ENCODE results near the gene FILIP1L.

FILIP1L gene

DNA sequence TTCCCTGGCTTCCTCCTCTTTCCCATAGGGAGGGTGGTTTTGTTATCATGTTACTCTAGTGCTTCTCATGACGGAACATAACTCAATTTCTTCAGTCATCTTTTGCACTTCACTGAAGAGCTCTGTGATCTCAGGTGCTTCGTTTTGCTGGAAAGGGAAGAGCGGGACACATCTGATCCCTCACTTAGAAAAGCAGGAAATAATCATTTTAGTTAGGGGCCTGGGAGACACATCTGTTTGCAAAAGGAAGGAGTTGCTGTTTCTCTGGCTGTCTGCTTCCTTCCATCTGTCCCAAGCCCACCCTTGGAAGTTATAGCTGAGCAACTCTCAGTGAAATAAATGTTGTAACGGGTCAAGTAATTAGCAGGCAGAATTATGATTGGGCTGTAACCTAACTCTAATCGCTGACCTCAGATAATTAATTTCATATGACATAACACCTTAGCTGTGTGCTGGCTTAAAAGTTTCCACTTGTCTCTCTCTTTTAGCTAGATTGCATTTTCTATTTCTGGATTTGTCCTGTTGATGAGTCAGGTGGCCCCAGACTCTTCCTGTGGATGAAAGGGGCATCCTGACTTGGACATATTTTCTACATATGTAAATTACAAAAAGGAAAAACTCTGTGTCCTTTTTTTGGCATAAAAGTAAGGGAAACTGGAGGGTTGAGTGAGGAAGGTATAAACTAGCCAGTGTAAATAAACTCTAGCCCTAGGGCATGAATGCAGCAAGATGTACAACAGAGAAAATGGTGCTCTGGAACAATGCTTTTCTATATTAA, 11.0 kb upstream of the FILIP1L start:
- no peak for DNase-seq (ENCODE audit: low read depth)

DNA sequence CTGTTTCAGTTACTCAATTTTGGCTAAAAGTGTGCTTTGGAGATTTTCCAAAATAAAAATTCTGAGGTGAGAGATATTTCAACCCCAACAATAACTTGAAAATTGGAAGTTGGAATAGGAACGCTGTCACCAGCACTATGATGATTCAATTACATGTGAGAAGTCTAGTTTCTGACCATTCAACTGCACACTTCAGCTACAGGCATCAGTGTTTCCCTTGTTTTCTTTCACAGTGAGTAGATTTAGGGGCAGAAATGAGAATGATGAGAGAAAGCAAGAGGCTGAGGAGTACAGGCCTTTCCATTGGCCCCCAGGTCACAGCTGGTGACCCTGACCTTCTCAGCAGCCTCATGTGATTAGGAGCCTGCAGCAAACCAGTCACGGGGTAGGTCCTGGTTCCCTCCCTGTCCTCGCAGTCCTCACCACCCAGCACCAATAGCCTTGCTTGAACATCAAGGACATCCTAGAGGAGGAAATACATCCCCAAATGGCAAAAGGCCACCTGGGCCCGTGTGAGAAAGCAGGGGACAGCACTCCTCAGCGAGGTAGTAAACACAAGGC, 10.0 kb upstream of the FILIP1L start:
- no peak for DNase-seq (ENCODE audit: low read depth)

DNA sequence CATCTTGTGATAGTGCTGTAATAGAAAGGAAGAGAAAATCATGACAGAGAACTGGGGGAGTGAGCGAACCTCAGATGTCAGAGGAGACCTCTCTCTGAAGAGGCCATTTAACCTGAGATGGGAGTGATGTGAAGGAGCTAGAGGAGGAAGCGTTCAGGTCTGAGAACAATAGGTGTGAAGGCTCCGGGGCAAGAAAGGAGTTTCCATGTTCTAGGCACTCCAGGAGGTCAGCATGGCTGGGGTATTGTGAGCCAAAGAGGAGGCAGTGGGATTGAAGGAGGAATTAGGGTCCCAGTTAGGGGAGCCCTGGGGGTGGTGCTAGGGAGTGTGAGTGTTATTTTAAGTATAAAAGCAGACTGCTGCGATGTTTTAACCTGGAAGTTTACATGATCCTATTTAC, 8.8 kb upstream of the FILIP1L start:
- no peak for DNase-seq (ENCODE audit: low read depth)

DNA sequence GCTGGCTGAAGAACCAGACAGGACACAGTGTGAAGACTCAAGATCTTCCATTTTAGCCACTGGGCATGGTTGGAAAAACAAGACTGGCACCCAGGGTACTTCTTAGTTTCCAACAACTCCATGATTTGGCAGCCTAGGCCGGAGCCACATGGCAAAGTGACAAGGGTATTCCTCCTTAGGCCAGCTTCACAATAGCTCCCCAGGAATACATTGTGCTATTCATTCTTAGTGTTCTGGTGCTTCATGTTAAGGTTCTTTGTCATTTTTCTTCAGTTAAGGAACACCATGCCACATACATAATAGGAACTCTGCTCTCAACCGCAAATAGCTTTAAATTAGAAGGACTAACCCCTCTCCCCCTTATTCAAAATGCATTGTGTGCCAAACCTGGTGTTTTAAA, 8.0 kb upstream of the FILIP1L start:
- DNase-seq (ENCODE audit: low read depth): no peak

DNA sequence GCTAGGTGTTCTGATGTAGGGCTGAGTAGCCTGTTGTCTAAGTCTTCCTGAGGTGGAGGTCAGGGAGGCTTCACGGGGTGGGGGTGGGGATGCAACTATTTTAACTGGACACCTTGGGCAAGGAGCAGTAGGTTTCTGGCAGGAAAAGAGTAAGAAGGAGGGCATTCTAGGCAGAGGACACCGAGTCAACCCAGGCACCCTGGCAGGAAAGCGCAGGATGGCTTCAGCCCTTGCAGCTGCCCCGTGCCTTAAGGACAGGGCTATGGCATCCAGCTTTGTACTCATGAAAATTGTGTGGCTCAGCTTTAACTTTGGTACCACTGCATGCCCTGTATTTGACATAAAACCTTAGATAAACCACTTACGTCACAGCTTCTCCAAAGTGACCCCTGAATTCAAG, 6.4 kb upstream of the FILIP1L start:
- DNase-seq (ENCODE audit: low read depth): no peak

DNA sequence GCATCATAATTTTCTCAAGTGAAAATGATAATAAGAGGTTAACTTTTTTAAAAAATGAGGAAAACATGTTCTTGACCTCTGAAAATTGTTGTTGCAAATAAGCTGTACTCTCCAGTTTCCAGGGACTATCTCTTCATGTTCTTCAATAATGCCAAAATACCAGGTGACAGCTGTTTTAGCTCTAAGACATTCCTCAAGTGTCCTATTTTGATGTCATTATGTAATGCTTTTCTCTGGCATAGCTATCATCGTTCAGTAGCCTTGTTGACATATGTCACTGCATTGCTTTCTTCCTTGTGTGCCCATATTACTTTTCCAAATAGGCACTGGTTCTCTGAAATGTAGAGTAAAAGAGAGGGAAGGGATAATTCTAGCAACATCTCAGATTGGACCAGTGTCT, 5.7 kb upstream of the FILIP1L start:
- no peak for DNase-seq (ENCODE audit: low read depth)

DNA sequence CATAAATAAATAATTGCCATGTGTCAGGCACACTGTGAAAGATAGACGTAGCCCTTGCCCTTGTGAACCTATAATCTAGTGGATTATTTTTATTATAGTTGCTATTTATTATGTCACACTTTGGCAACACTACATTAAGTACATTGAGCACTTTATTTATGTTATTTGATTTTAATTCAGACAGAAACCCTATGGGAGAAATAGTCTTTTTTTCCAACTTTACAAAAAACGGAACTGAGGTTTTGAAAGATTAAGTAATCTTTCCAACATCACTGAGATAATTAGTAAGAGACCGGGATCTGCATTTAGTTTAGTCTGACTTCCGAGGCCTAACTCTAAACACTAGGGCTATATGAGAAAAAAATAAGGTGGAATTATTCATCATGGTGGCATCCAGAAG, 2.8 kb upstream of the FILIP1L start:
- no peak for DNase-seq (ENCODE audit: low read depth)

DNA sequence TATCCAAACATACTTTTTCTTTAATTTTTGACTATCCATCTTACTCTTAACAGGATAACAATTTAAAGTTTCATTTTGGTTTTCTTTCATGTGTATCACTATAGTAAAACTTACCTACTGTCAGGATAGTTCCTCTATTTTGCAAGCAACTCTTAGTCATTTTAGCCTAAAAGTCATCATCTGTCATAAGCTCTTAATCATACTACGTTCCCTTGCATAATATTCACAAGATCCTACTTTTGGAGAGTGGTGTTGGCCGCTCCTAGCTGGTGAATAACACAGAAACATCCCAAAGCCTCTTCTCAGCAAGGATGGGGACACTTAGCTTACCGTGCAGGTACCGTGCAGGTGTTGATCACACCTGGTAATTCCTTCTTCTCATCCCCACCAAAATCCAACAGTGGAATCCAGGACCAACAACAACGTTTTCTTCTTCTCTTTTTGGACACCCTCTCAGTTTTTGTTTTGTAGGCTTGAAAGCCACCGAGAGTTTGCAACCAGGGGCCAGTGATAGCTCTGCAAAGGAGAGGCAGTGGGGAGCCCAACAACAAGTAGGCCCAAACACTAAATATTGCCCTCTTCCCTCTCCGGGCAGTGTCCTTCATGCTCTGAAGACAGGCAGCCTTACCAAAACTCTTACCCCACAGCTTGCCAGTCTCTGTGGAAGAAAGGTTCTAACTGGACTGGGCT, 433 bp downstream of the FILIP1L start:
- DNase-seq (ENCODE audit: low read depth): no peak

DNA sequence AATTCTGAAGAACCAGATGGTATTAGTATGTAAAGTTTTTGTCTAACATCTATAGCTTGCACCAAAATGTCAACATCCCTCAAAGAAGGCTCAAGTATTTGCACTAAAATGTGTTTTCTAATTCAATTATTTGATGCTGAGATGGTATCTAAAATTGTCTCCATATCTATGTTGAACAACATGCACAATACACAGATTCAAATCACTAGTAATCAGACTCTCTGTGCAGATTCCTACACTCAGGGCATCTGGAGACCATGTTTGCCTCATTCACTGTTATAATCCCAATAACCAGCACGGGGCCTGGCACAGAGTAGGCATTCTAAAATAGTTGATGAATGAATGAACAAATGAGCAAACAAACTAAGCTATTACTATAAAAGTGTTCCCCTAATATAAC, 2.6 kb downstream of the FILIP1L start:
- DNase-seq (ENCODE audit: low read depth): no peak

DNA sequence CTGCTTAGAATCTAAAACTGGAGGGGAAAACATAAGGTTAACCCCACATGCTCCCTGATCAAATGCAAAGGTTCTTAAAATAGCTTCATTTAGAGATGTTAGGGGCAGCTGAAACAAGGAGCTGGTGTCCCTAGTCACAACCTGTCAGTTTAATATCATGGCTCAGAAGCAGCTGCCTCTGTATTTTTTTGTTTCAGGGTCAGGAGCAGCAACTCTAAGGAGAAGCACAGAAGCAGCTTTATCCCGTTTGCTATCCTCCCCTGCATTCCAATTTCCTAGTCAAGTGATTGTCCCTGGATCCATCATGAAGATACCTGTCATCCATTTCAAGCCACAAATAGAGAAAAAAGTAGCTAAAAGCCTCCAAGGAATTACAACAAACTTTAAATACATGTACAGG, 4.1 kb downstream of the FILIP1L start:
- DNase-seq (ENCODE audit: low read depth): no peak

DNA sequence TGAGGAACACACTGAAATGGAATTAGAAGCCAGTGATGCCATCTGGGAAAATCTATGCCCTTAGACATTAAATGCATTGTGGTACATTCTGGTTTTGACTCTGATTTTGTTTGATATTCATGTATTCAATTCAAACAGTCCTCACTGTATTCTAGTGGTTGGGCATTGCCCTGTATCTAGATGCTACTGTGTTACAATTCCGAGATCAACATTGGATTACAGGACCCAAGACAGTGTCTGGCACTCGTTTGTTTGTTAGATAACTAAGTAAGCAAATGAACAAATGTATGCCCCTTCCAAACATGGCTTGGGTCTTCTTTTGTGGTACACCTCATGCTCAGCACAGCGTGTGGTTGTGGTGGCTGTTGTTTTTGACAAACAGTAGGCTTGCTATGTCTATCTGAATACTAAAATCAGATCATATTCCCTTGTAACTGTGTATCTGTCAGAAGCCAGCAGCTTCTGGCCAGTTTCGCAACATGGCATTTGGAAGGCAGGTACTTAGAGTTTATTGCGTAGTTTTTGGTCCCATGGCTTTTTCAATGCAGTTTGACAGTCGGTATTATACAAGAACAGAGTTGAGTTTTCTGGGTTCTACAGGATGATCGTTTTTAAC, 5.7 kb downstream of the FILIP1L start:
- no peak for DNase-seq (ENCODE audit: low read depth)

DNA sequence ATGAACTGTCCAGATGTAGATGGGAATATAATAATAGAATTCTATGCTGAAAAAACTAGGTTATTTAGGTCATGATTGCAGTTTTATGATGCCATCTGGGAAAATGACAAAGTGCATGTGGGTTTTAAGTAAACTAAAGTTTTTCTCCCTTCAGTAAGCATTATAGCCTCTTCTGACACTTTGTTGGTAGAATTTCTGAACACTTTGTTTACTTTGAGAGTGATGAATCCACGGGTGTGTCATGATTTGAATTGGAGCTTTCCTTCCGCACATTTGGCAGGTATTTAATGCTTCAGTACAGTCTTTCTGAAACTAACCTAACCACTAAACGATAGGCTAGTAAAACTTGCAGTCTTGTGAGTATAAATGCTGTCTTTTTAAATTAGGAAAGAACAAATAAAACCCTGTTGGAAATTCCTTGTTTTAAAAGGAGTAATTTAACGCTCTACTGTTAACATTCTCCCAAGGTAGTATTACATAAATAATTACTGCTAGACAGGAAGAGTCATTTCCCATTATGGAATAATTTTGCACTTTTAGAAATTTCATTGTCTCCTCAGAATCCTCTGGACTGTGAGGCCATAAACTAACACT, 7.0 kb downstream of the FILIP1L start:
- DNase-seq (ENCODE audit: low read depth): no peak

DNA sequence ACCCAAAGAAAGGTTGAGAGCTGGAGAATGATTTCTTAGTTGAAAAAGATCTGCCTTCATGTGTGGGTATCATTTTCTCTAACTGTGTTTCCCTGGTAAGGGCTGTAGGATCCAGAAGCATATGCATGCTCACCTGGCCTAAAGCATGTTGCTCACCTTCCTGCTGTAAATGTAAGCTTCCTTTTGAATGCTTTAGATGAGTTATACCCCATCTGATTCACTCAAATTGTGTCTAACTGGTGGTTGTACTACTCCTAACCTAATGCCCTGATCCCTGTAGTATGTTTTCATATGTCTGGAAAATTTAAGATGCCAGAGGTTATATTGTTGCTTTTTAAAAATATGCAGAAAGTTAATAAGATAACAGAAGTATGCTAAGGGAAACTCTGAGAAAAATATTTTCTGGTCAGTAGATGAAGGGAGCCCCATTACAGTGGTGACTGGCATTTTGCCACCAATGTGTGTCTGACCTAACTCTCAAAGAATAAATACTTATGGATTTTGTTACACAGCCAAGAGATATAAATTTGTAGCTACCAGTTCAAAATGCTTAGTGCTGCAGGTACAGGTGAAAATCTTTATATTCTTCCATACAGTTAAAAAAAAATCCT, 7.7 kb downstream of the FILIP1L start:
- no peak for DNase-seq (ENCODE audit: low read depth)

DNA sequence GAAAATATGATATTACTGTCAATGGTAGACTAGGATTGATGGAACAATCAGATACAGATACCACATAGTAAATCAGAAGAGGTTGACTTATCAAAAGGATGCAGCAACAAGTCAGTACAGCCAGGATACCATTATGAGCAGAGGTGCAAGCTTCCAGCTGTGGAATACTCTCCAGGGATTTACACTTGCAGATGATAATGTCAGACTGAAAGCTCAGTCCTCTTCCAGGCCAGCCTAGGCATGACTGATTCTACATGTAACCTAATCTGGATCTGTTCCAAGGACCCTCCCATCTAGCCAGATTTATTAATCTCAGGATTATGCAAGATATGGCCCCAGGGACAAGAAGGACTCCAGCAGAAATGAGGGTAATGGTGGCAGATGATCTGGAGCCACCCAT, 8.2 kb downstream of the FILIP1L start:
- DNase-seq (ENCODE audit: low read depth): no peak

DNA sequence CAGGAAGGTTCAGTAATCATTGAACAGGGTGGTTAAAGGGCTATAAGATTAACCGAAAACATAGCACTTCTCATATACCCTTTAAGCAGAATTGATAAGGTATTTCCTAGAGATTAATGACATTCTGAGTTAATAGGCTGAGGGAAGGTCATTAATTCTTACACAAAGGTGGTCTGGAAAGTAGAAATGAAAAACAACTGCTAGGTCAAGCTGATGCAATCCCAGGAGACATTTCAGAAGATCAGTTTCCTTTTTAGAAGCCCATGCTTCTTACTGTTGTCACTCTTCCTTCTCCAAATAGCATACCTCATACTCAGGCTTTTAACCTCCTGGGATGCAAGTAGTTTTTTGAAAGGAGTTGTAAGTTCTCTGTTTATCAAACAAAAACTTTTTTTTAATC, 8.8 kb downstream of the FILIP1L start:
- no peak for DNase-seq (ENCODE audit: low read depth)

DNA sequence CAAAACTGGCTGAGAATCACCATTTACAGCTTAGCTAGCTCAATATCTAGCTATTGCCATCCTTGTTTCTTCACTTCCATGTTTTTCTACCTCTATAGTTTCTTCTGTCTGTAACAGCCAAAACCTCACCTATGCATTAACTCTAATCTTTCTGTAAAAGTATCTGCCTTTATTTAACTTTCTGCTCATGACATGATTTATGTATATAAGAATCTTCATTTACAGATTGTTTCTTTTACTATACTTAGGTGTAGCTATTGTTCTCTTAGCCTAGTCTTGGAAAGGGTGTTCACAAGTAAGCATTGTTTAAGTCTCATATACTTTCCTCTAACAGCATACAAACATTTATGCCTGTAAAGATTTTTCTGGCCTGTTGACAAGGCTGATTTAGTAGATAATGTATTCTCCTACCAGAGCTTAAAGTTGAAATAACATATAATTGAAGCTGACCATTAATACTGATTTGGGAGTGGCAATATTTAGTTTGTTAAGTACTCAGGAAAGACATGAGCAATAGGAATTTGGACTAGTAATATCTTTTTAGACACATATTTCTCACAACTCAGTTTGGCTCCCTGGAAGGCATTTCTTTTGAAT, 9.4 kb downstream of the FILIP1L start:
- DNase-seq (ENCODE audit: low read depth): no peak

DNA sequence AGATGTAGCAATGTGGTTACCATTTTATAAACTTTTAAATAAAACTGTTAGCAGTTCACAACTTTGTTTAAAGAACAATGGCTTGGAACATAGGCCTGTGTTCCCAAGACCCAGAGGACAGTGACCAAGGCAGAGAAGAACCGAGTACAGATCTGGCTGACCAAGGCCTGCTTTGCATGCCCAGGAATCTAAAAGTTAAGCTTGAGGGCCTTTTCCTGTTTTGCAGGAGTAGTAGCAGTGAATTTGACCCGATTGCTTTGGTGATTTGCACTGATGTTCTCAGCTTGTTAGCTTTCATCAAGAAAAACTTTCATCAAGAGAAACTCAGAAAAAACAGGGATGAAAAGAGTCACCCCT, 9.9 kb downstream of the FILIP1L start:
- no peak for DNase-seq (ENCODE audit: low read depth)

DNA sequence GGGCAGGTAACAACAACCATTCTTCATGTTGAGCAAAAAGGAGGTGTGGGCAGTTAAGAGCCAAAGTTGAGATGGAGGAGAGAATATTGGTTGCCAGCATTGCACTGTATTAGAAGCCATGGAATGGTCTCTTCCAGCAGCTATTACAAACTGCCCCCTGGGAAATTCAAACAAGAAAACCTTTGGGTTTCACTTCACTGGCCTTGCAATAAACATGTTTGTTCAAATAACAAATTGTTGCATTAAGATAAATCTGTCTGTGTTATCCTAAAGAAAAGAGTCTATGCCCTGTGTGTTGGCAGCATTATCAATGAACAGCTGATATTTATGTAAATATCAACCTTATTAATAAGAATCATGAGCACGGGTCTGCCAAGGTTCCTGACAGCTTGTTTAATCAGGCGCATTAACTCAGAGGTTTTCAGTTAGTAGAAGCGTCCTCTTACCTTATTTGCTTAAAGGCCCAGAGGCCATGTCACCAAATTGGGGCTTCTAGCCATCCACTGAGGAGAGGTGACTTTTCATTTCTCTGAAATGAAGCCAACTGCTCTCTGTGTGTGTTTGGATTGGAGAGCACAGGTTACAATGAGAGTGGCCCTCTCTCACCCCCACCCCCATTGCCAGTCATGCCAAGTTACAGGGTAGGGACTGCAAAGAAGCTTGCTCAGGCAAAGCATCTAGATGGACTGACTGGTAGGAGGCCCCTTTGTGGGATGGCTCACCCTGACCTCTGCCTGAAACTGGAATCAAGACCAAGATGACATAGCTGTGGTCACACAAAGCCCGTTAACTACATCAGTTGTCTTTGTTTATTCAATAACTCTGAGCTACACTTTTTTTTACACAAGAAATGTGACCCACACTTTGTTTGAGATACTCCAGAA, 10.5 kb downstream of the FILIP1L start:
- no peak for DNase-seq (ENCODE audit: low read depth)

DNA sequence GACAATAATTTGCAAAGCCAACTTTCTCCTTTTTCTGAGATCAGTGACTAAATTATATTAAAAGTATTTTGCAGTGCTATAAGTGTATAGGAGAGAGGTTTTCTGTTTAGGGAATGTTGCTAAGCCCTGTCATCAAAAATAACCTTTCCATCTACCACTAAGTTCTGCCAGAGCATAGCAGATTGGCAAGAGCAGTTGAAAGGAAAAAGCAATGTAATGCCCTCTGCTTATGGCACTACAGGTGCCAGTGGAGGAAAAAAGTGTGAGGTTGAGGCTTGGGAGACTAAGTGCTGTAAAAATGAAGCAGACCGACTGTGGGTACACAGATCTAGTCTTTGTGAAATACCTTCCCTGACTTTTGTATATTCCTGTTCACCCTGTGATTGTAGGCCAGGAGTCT, 11.5 kb downstream of the FILIP1L start:
- DNase-seq (ENCODE audit: low read depth): no peak

DNA sequence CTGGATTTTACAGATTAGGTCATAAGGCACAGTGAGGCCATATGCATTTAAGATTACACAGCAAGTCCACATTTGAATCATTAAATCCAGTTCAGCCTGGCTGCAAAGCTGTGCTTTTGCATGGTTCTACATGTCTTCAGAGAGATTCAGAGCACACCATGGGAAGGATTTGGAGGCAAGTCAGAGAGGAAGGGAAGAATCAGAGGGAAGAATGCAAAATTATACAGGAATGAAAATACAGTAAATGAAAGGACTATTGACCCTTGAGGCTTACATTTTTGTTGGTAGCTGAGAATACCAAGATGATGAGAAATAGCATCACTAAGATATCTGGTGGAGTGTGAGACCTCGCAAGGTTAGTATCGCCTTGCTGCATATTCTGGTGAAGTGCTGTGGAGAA, 13.9 kb downstream of the FILIP1L start:
- DNase-seq (ENCODE audit: low read depth): no peak

DNA sequence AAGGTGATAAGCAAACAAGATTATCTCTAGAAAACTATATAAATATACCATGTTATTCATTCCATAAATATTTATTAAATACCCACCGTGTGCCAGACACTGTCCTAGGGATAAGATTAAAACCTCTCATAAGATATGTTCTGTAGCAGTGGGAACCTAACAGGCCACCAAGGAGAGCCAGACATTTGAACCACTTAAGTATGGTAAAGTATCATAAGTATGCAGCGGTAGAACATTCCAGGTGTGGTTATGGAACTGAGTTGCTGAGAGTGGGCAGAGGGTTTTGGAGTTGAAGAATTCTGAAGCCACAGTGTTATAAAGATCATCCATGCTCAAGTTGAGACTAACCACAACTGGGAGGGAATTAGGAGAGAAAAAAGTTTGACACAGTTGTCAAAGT, 14.7 kb downstream of the FILIP1L start:
- no peak for DNase-seq (ENCODE audit: low read depth)
